ENCODE data around the gene CD52.
"Not testable (repeated sequence)": the region's sequence is repeated elsewhere in the genome, so short reads cannot be mapped to it uniquely, and the experiment has no call there.

CD52 gene

DNA sequence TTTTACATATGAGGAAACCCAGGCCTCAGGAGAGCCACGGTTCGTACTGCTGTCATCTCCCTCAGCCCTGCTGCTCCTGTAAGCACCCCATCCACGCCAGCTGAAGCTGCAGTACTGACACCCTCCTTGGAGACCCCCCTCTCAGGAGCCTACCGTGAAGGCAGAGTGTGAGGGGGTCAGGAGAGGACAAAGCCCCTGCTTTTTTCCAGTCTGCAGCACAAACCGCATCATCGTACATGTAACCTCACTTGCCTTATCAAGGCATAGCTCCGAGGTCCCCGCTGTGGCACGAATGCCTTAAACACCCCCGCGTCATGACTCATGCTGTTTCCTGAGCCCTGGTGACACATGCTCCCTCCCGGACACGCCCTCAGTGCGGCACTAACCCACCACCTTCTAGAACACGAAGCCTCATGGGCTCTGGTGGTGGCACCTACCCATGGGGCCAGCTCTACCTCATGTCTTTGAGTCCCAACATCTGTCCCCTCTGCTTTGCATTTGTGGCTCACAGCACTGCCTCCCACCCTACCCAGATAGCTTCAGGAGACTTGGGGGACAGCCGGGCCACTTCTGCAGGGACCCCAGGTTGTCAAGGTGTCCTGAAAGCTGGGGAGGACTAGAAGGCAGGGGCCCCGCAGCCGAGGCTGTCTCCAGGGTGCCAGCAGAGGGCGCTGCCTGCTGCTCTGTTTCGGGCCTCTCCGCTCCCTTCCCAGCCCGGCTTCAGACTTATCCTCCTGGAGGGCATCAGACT, 33.0 kb upstream of the CD52 start:
- no peak for FAIRE-seq

DNA sequence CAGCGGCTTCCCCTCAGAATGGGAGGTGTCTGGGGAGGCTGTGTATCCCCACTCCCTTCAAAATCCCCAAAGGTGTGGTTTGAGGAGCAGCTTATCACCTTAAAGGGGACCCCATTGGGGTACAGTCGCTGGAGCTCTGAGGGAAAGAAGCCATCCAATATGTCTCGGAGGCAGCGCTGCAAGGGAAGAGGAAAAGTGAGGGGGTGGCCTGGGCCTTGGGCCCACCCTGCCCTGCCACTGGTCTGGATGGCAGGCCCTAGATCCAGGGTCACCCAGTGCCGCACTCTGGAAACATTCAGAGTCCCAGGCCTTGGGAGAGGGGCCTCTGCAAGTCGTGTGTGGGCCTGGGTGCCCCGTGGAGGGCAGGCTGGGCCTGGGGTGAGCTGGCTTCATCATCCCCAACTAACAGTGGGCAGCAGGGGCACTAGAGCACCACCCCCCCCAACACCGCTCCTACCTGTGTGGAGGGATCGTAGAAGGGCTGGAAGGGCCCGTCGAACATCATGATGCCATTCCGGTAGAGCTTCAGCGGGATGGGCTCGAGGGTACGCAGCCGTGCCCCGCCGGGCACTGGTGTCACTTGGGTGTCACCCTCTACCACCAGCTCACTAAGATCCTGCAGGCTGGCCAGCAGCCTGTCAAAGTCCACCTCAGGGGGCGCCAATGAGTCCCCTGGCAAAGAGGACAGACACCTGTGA, 32.2 kb upstream of the CD52 start:
- no peak for FAIRE-seq

DNA sequence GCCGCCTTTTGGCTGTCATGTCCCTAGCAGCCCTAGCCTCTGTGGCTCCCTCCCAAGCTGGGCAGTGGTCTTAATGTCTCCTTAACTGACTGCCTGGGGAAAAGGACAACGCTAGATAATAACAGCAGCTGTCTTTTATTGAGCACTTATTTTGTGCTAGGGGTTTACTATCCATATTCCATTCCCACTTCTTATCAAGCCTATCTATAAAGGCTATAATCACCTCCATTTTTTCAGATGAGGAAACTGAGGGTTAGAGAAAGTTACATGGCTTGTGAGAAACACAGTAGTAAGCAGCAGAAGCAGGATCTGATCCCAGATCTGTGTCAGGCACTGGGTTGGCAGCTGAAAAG, 31.7 kb upstream of the CD52 start:
- no peak for FAIRE-seq

DNA sequence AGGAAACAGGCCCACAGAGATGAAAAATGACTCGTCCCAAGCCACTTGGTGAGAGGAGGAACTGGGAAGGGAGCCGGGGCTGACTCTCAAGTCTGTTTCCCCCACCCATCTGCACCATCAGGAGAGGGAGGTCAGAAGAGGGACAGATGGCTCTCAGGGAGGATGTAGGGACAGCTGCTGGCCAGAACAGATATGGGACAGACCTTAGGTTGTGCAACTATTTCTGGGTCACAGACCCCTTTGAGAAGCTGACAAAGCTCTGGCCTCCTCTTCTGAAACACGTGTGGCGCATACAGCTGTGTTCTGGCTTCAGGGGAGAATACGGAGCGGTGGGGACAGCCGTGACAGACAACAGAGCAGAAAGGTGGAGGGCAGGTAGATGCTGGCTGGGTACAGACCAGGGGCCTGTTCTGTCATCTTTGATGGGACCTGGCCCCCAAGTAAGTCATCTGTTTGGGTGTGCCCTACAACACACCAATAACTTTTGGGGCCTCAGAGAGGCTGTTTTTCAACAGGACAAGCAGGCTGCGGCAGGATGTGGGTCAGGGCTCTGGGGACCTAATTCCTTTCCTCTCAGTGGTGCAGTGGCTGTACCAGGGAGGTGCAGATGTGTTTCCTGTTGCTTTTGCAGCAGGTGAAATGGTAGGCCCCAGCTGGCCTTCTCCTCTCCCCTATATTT, 30.6 kb upstream of the CD52 start:
- no peak for FAIRE-seq

DNA sequence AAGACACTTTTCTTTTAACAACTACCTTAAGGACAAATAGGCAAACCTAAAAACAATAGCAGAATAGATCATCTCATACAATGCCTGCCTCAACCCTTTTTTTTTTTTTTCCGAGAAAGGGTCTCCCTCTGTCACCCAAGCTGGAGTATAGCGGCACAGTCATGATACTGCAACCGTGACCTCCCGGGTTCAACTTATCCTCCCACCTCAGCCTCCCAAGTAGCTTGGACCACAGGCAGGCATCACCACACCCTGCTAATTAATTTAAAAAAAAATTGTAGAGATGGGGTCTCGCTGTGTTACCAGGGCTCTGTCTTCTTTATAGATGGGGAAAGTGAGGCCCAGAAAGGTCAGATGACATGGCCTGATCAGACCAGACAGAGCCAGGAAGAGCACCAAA, 29.9 kb upstream of the CD52 start:
- no peak for FAIRE-seq

DNA sequence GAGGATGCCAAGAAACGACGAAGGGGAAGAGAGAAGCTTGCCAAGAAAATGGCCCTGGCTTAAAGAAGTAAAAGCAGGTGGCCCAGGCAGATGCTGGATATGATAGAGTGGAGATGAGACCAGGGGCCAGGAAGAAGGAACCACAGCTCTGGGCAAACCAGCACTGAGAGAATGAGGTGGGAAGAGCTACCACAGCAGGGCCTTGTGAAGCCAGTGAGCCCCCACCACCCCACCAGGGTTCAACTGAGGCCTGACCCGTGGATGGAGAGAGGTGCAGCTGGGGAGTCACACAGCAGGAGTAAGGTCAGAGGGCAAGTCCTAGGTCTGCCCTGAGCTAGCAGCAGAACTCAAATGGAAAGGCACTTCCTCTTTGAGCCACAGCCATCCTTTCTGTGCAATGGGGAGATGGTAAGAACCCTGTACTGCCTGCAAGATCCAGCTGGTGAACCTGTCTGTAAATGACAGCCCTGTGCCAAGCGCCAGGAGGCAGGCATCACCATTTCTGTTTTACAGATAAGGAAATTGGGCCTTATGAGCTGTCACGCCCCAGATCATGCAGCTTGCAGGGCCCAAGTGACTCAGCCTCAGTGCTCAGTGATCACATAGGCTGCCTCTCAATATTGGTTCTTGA, 29.3 kb upstream of the CD52 start:
- FAIRE-seq = no peak

DNA sequence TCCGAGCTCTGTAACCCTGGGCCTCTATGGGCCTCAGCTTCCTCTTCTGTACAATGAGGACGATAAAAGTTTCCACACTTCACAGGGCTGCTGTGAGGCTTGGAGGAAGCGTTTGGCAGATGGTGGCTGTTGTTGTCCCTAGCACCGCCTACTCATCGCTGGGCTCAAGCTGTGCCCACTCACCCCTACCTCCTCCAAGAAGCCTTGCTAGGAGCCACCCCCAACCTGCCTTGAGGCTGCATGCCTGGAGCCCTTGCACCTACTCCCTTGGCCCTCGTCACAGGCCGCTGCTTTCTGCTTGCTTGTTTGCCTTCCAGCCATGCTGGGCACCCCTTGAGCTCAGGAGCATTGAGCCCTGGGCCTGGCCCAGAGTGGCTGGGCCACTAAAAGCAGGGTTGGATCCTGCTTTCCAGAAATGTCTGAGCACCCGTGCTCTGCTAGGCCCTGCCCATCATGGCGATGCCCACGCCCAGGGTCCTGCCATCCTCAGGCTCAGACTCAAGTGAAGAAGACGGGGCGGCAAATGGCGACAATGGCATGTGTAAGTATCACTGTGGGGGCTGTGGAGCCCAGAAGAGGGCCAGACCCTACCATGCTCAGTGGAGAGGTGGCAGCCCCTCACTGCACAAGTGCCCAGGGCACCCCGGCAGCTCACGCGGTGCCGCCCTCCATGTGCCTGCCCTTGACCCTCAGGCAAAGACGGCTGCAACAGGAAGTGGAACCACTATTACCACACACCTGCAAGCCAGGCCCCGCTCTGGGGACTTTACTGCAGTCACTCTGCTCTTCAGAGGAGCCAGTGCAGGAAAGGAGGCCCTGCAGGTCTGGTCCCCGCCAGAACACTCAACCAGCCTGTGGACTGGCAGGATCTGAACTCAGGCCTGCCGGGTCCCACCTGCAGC, 28.3 kb upstream of the CD52 start:
- no peak for FAIRE-seq

DNA sequence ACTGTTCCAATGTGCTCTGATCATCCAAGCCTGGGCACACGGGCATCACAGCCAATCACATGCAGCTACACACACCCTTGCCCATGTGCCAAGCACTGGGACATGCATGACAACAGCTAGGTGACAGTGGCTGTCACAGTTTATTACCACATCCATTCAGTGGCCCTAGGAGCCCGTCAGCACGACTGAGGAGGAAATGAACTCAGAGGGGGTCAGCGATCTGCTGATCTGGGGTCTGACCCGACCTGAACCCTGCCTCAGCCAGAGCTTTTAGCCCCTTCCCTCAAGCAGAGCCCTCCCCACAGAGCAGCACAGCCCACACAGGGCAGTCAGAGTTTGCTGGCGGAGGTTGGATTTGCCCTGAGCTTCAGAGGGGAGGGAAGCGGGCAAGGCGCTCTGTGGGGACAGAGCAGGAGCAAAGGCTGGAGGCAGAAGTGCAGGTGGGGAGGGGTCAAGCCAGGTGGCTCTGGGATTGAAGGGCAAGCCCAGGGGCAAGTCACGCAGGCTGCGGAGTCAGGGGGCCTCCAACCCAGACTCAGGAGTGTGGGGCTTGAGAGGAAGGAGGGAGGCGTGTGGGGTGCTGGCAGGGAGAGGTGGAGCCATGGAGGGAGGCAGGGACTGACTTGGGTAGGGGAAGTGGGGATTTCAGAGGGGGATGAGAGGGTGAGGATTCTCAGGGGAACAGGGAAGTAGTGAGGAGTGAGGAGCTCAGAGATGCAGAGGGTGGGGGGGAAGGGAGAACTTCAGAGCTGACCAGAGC, 27.5 kb upstream of the CD52 start:
- FAIRE-seq = no peak

DNA sequence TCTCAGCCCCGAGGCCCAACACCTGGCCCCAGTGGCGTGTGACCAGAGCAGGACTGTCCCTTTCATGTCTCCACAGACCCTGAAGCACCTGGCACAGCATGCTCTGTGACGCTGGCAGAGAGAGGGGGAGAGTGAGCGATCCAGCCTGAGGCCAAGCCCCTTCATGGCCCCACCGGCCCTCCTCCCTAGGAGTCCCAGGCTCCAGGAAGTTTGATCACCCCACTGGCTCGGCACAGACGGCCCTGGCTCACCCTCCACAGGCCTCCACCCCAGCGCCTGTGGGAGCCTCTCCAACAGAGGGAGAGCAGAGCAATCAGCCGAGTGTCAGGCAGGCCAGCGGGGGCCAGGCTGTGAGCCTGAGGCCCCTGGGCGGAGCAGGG, 26.9 kb upstream of the CD52 start:
- FAIRE-seq = no peak

DNA sequence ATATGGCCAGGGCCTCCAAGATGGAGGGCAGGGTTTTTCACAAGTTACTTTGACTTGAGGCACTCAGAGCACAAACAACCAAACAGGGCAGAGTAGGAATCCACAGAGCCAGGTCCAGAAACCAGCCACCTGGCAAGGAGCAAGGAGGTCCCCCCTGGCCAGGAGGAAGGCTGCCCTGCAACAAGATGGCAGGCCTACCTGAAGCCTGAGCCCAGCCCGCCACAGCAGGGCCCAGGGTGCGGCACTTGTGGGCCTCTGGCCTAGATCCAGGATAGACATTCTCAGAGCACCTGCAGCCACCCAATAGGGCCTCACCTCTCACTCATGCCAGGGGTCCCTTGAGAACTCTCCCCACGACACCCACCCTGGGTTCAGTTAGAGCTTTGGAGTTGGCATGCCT, 26.3 kb upstream of the CD52 start:
- no peak for FAIRE-seq

DNA sequence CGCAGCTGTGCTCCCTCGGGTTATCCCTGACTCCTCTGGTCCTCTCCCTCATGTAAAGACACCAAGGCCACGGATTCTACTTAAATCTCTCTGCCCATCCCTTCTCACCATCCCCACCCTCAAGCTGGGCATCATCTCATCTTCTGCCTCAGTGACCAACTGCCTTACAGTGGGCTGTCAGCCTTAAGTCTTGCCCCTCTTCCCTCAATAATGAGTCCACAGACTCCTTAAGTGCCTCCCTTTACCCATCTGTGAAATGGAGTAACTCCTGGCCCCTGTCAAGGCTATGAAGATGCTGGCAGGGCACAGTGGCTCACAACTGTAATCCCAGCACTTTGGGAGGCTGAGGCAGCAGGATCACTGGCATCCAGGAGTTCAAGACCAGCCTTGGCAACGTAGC, 25.8 kb upstream of the CD52 start:
- no peak for FAIRE-seq

DNA sequence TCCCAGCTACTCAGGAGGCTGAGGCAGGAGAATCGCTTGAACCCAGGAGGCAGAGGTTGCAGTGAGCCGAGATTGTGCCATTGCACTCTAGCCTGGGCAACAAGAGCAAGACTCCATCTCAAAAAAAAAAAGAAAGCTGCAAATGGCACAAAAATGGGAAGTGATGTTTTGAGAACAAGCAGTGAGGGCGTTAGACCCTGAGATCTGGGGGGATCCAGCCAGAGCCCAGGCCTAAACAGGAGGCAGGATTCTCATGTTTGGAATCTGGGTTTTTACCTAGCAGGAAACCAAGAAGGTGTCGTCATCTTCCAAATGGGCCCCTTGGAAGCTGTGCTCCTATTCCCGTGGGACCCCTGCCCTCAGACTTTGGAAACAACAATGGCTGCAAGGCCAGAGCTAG, 25.0 kb upstream of the CD52 start:
- FAIRE-seq = not testable (repeated sequence)

DNA sequence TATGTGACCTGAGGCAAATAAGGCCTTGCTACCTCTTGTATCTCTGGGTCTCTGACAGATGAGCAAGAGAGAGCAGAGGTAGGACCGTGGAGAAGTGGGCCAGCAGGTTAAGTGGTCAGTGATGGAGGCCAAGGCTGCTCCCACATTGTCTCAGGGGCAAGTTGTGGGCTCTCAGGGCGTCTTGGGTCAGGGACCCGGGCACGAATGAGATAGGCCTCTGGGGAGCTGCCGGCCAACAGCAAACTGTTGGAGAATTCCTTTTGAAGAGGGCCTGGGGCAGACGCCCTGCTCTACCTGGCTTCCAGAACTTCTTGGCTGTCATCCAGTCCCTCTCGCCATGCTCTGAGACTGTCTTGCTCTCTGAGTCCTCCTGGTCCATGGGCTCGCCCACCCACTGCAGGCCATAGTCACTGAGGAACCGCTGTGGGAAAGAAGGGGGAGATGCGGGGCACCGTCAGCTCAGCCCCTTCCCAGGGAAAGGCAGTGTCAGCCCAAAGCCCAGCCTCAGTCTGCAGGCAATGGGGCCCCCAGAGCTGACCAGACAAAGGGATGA, 23.8 kb upstream of the CD52 start:
- no peak for FAIRE-seq

DNA sequence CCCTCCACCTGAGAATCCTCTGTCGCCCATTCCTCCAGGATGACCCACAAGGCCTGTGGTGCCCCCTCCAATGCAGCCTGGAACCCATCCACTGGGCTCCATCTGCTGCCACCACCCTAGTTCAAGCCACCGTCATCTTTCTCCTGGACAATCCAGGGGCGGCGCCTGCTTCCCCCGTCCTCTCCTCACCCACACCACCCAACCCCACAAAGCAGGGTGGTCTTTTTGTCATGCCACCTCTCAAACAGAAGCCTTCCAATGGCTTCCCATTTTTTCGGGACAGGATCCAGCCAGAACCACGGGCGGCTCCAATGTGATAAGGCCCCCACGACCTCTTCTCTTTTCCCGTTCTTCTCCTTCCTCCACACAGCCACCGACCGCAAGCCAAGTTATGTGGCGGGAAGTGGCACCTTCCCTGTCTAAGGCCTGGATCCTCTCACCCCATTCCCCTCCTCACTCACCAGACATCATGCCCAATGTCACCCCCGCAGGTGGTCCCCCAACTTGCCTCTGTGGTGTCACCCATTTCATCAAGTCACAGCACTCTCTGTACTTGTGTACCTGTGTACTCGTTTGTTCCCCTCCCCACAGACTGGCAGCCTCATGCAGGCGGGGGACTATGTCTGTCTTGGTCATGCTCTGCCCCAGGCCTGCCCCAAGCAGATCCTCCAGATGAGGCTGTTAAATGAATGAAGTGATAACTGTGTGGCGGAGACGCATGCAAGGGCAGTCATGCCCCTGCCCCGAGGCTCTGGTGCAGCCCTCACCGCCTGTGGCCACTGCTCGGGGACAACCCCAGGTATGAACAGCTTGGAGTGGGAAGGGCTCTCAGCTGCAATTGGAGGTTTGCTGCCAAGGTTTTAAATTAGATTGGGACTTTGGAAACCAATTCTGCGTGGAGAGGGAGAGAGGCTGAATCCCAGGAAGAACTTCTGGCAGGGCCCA, 22.3 kb upstream of the CD52 start:
- no peak for FAIRE-seq

DNA sequence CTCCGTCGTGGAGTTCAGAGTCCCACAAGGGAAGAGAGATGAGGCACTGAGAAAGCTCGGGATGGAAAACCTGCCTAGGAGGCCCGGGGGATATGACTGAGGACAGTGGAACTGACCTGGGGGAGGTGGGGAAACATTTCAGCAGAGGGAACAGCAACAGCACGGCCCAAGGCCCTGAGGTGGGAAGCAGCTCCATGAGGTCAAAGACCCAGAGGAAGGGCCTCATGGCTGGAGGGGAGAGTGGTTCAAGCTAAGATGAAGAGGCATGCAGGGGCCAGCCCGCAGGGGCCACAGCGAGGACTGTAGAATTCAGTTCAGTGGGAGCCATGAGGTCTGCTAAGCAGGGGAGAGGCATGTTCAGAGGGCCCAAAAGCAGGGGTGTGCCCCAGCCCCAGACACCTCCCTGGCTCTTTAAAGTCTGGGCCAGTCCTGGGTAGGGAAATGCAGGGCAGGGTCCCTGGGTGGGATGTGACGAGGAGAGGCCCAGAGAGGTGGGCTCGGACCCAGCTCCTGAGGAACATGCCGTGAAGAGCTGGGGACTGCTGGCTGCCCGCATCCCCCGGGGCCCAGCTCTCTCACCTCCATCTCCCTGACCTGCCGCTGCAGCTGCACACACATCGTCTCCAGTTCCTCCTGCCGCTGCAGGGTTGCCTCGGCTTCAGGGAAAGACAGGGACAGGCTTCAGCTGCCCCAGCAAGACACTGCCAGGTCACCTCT, 21.3 kb upstream of the CD52 start:
- FAIRE-seq = no peak

DNA sequence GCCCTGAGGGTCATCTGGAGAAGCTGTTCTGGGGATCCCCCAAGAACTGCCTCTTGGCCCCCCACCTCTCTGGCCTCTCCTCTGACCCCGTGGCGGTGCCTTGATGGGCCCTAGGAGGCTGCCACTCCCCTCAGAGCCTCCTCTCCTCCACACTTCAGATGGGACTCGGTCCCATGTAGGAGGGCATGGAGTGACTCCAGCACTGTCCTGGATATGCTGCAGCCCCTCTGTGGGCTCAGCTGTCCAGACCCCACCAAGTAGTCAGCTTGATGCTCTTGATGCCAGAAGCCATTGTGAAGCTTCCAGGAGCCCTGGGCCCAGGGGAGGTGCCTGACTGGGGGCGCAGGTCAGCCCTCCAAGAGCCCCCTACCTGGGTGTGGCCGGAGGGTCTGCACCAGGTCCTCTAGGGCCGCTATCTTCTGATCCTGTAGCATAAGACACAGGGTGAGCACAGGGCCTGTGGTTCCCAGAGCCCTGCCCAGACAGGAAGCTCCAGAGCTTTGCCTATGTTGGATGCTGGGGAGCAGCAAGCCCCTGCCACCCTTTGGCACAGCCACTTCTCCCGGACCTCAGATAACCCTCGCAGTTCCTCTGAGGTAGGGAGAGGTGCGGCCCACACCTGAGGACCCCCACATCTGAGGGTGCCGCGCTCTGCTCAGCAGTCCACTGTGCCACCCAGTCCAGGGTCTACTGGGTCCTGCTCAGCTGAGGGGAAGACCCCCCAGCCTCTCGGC, 20.5 kb upstream of the CD52 start:
- no peak for FAIRE-seq

DNA sequence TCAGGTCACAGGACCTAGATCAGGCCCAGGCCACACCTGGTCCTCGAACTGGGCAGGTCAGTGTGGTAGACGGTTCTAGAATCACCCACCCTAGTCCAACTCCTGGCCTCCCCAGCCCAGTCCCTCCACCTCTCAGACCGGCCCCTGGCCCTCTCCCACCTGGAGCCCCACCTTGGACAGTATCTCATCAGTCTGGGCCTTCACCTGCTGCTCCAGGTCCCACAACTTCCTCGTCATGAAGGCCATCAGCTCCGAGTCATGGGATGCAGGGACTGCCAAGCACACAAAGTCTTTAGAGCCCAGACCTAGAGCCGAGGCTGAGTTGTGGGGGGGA, 20.0 kb upstream of the CD52 start:
- FAIRE-seq = no peak

DNA sequence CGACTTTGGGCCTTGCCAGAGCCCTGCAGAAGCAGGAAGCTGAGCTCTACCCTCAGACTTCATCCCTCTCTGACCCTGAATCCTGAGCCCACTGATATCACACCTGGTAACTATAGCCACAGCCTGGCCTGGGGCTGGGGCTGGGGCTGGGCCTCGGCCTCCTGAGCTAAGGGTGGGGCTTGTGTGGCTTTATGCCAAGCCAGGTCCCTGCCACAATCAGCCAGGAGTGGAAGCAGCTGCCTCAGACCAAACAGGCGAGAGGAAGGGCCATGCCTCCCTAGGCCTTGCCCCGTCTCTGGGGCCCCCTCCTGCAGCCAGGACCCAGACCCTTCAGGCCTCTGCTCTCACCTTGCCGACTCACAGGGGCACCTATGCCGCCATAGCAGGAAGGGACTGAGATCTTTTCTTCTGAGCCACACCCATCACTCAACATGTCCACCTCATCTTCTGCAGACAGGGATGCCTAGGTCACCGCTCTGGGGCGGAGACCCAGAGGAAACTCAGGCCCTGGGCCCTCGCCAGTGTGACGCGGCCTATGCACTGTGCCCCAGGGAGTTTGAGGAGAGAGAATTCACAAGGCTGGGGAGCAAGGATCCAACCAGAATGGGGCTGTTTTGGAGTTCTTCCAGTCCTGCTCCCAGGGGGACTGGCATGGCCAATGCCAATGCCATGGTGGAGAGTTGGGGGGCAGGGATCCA, 17.0 kb upstream of the CD52 start:
- no peak for FAIRE-seq

All from endometrium (tissue), 2 donors.